Frontal cortex (tissue), 4 donors: ENCODE measurements around the gene NDUFA12. TPM values are rescaled to one million over a fixed set of nuclear protein-coding genes. Genes with fewer than 3 reads are reported as not detected.
A peak's percentile ranks its signal among the peaks of the same experiment; 100 is the strongest.
"Not testable (repeated sequence)": the region's sequence is repeated elsewhere in the genome, so short reads cannot be mapped to it uniquely, and the experiment has no call there.

Source experiments
- DNase-seq, 2 donors: peaks; one replicate each; pipeline ENCODE4 v3.0.0; 2012; ENCODE audit warnings: low spot score in 2 of 2
- FAIRE-seq: peaks from 2 replicates; lab custom pipeline; 2012; peaks lifted over from hg19 to GRCh38; lab: Jason Lieb, UNC
- total RNA-seq: library from RNA; depleted of rRNA; stranded (reverse); fragments of >200 nt; gene quantifications from one replicate; pipeline ENCODE4 v1.2.3, GENCODE V29; 2014
- donor health status: control.
- donor health status: control.
- donor health status: control.

The NDUFA12 gene
- total RNA-seq: 76.6 TPM

- FAIRE-seq (no peak), DNase-seq (peak; percentile 43 to 81)
Measured at GRCh38 chr12:95003213-95003920, at the start of gene NDUFA12. NDUFA12 (minus strand) TSS chr12:95003697; CDS start chr12:95003680, 17 bp downstream.

DNA sequence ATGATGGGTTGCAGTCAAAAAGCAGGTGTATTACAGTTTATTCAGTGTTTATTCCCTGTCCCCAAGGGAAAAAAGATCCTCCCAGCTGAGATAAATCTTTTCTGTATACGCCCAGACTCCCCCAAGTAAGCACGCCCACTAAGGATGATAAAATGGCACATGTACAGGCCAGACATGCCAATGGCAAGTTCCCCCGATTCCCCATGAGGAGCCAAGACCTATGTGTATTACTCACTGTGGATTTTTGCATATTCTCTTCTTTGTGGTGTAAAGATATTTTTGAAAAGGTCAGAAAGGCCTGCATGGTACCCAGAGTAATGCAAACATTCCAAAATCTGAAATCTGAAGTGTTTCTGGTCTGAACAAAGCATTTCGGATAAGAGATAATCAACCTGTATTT is 47.7 kb upstream of the NDUFA12 start:
- DNase-seq: no peak

GRCh38 chr12:95037906-95038305 is 34.4 kb upstream of the NDUFA12 start:
- DNase-seq (no peak), FAIRE-seq (no peak)

More for the DNA sequence above, 47.7 kb upstream of the NDUFA12 start:
- no peak for FAIRE-seq

GRCh38 chr12:95034750-95035149 is 31.3 kb upstream of the NDUFA12 start:
- DNase-seq (no peak), FAIRE-seq (no peak)

DNA sequence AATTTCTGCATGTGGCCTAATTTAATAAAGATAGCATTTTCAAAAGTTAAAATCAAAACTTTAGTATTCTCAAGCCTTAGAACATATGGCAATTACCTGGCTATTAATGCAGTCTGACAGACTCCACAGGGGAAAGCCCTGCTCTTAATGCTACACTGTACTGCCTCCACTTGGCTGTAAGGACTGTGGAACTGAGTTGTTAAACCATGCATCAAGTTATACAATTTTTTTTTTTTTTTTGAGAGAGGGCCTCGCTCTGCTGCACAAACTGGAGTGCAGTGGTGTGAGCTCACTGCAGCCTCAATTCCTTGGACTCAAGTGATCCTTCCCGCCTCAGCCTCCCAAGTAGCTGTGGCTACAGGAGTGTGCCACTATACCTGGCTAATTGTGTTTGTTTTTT is 19.0 kb upstream of the NDUFA12 start:
- DNase-seq (no peak), FAIRE-seq (no peak)

DNA sequence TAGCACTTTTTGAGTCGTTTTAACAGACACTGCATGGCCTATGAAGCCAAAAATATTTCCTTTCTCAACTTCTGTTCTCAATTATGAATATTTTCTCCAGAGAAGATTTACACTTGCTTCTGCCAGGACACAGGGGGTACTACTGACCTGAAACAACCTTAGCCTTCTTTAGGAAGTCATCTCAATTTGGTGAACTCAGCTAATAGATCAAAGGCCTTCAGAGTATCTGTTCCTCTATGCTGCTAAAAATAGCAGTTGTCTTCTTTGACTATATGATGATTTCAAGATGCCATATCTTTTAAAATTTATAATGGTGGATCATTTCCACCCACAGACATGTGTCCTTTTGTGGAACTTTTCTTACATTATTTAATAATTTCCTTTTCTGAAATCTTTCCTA is 14.0 kb upstream of the NDUFA12 start:
- no peak for DNase-seq
- no peak for FAIRE-seq

GRCh38 chr12:95016120-95016519 is 12.6 kb upstream of the NDUFA12 start:
- DNase-seq: no peak
- FAIRE-seq: no peak

DNA sequence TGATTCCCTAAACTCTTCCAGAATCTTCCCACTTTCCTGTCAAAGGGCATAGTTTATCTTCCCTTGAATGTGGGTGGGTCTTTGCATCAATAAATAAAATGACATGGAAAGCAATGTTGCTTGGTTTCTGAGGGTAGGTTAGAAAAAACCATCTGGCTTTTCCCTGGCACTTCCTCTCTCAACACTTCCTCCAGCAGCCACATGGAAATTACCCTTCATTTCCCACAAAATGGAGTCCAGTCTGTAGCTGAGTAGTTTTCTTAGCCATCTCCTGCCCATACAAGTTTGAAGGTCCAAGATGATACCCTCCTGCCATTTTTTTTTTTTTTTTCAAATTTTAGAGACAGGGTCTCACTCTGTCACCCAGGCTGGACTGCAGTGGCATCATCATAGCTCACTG is 11.1 kb upstream of the NDUFA12 start:
- FAIRE-seq: no peak
- DNase-seq: no peak

DNA sequence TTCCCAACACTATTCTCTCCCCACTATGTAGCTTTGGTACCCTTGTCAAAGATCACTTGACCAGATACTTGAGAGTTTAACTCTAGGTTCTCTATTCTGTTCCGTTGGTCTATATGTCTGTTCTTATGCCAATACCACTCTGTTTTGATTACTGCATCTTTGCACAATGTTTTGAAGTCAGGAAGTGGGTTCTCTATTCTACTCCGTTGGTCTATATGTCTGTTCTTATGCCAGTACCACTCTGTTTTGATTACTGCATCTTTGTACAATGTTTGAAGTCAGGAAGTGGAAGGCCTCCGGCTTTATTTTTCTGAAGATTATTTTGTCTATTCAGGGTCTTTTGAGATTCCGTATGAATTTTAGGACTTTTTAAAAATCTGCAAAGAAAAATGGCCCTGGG is 2.7 kb upstream of the NDUFA12 start:
- DNase-seq (no peak), FAIRE-seq (no peak)

GRCh38 chr12:95004610-95005009 is 1.1 kb upstream of the NDUFA12 start:
- FAIRE-seq (no peak), DNase-seq (no peak)

DNA sequence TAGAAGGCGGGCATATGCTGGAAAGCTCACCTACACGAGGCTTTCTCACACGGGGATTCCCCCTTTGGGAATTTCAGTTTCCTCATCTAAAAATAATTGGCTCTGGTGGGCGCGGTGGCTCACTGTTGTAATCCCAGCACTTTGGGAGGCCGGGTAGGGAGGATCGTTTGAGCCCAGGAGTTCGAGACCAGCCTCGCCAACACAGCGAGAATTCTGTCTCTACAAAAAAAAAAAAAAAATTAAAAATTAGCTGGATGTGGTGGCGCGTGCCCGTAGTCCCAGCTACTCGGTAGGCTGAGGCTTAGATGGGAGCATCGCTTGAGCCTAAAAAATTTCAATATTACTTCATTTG is 400 bp upstream of the NDUFA12 start:
- FAIRE-seq (no peak), DNase-seq (no peak)

- no peak for FAIRE-seq
Measured at GRCh38 chr12:95002754-95003153, 743 bp downstream of the NDUFA12 start.

GRCh38 chr12:94998326-94998725 is 5.2 kb downstream of the NDUFA12 start:
- FAIRE-seq: no peak
- no peak for DNase-seq

More at GRCh38 chr12:95002754-95003153, 743 bp downstream of the NDUFA12 start:
- DNase-seq: no peak

DNA sequence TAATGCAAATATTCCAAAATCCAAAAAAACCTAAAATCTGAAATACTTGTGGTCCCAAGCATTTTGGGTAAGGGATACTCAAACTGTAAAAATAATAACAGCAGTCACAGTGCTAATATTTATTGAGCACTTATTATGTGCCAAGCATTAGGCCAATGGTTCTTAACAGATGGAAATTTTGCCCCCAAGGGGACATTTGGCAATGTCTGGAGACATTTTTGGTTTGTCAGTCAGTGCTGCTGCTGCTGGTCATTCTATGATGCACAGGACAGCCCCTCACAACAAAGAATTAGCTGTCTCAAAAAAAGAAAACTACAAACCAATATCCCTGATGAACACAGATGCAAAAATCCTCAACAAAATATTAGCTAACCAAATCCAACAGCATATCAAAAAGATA is 5.8 kb downstream of the NDUFA12 start:
- no peak for FAIRE-seq
- no peak for DNase-seq

DNA sequence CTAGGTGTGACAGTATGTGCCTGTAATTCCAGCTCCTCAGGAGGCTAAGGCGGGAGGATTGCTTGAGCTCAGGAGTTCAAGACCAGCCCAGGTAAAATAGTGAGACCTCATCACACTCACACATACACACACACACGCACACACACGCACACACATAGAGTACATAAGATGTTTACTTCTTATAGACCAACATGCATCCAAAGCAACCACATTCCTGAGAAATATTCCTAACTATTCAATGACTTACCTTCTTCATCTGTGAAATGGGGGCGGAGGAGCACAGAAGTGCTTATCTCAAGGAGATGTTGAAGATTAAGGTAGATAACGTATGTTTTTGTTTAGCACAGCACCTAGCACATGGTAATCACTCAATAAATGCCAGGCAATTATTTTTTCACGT is 6.4 kb downstream of the NDUFA12 start:
- FAIRE-seq: no peak

GRCh38 chr12:94994312-94994711 is 9.2 kb downstream of the NDUFA12 start:
- DNase-seq (no peak), FAIRE-seq (no peak)

More for the DNA sequence above, 6.4 kb downstream of the NDUFA12 start:
- no peak for DNase-seq

GRCh38 chr12:94993855-94994254 is 9.6 kb downstream of the NDUFA12 start:
- not testable (repeated sequence) for DNase-seq, FAIRE-seq

- DNase-seq: no peak
- no peak for FAIRE-seq
Measured at GRCh38 chr12:94990222-94990621, 13.3 kb downstream of the NDUFA12 start.

GRCh38 chr12:94988471-94988870 is 15.0 kb downstream of the NDUFA12 start:
- FAIRE-seq (no peak), DNase-seq (no peak)

DNA sequence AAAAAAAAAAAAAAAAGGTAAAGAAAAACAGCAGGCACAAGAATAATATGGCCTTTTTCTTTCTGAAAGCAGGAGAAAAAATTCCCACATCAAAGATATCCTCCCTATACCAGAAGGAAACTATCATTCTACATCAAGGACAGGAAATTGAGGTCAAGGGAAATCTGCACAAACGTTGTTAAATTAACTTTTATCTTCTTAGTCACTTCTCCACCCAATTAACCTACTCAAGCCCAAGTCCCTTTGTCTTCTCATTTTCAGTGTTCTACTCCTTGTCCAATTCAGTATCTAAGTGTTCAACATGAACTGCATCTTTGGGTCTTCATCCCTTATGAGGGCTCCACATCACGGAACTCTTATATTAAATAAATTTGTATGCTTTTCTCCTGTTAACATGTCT is 15.7 kb downstream of the NDUFA12 start:
- DNase-seq (no peak), FAIRE-seq (no peak)

- FAIRE-seq (no peak), DNase-seq (no peak)
Measured at GRCh38 chr12:94987076-94987669, 16.3 kb downstream of the NDUFA12 start.

DNA sequence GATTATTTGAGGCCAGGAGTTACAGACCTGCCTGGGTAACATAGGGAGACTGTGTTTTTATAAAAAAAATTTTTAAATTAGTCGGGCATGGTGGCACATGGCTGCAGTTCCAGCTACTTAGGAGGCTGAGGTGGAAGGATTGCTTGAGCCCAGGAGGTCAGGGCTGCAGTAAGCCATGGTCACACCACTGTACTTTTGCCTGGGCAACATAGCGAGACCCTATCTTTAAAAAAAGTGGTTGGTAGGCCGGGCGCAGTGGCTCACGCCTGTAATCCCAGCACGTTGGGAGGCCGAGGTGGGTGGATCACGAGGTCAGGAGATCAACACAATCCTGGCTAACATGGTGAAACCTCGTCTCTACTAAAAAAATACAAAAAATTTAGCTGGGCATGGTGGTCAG is 18.4 kb downstream of the NDUFA12 start:
- FAIRE-seq: not testable (repeated sequence)

More for the DNA sequence above, 18.4 kb downstream of the NDUFA12 start:
- not testable (repeated sequence) for DNase-seq
